Measurements from ENCODE around the gene CENPS.

DNA sequence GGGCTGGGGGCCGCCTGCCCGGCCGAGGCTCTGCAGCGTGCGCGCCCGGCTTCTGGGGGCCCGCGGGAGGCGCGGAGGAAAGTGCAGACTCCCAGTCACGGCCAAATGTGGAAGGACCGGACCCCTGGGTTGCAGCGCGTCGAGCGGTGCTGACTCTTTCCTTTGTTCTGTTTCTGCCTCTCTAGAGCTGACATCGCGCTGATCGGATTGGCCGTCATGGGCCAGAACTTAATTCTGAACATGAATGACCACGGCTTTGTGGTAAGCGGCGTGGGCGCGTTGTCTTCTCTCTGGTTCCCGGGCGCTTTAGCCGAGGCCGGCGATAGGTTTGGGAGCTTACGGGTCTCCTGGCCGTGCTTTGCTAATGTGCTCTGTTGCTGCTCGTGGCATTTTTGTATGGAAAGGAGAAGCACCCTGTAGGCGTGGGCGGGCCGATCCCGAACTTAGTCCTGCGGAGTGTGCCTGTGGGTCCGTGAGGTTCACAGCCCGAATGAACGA lies 30.7 kb upstream of the CENPS start:
- TF ChIP-seq ZNF282 (IDR thresholded peaks at IDR 0.05; ENCODE audit: partially characterized antibody) (no peak), BCLAF1 (IDR thresholded peaks at IDR 0.05) (no peak)
- TF ChIP-seq, protein P1, sequence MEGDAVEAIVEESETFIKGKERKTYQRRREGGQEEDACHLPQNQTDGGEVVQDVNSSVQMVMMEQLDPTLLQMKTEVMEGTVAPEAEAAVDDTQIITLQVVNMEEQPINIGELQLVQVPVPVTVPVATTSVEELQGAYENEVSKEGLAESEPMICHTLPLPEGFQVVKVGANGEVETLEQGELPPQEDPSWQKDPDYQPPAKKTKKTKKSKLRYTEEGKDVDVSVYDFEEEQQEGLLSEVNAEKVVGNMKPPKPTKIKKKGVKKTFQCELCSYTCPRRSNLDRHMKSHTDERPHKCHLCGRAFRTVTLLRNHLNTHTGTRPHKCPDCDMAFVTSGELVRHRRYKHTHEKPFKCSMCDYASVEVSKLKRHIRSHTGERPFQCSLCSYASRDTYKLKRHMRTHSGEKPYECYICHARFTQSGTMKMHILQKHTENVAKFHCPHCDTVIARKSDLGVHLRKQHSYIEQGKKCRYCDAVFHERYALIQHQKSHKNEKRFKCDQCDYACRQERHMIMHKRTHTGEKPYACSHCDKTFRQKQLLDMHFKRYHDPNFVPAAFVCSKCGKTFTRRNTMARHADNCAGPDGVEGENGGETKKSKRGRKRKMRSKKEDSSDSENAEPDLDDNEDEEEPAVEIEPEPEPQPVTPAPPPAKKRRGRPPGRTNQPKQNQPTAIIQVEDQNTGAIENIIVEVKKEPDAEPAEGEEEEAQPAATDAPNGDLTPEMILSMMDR (CRISPR knock-in tag; IDR thresholded peaks at IDR 0.05) = no peak
- TF ChIP-seq, protein P2, sequence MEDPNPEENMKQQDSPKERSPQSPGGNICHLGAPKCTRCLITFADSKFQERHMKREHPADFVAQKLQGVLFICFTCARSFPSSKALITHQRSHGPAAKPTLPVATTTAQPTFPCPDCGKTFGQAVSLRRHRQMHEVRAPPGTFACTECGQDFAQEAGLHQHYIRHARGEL (CRISPR knock-in tag; IDR thresholded peaks at IDR 0.05) = no peak
